Thyroid gland (tissue), 4 donors: Measurements from ENCODE around the gene CNTN2. TPM values are rescaled to one million over a fixed set of nuclear protein-coding genes. Genes with fewer than 3 reads are reported as not detected.

Source experiments
- DNase-seq, 2 donors: peaks; one replicate each; pipeline ENCODE4 v3.0.0-alpha.2; 2019
- H3K27ac ChIP-seq, 3 donors: fragments of 200-600 bp; sonication (generic); 1 replicate in 2 of 3; 2 replicates in 1 of 3; pipeline ENCODE4 v1.5.1; 2016 to 2019; ENCODE audit warnings: mild to moderate bottlenecking in 1 of 3, moderate library complexity in 1 of 3
- H3K27me3 ChIP-seq: fragments of 200-600 bp; sonication (generic); one replicate; pipeline ENCODE4 v1.5.1; 2019
- H3K36me3 ChIP-seq, 2 donors: fragments of 200-600 bp; sonication (generic); one replicate each; pipeline ENCODE4 v1.5.1; 2016 to 2019
- H3K4me1 ChIP-seq, 2 donors: fragments of 200-600 bp; sonication (generic); one replicate each; pipeline ENCODE4 v1.5.1; 2017 to 2019
- H3K4me3 ChIP-seq, 3 donors: fragments of 200-600 bp; sonication (generic); replicated peaks in 1 of 3; 1 replicate in 2 of 3; 2 replicates in 1 of 3; pipeline ENCODE4 v1.5.1; 2016; ENCODE audit warnings: mild to moderate bottlenecking in 1 of 3
- H3K9me3 ChIP-seq: fragments of 200-600 bp; sonication (generic); one replicate; pipeline ENCODE4 v1.5.1; 2017
- CTCF ChIP-seq, 6 experiments: fragments of 200-600 bp in 3 of 6; fragments of 450-650 bp in 3 of 6; sonication (generic) in 3 of 6; IDR thresholded peaks; one replicate each; pipeline ENCODE4 v1.5.1; 2016 to 2019; ENCODE audit warnings: antibody characterized with exemption in 6 of 6, mild to moderate bottlenecking in 2 of 6, inconsistent platforms in 1 of 6, moderate library complexity in 1 of 6
- POLR2A ChIP-seq, 2 donors: fragments of 450-650 bp; IDR thresholded peaks; one replicate each; pipeline ENCODE4 v1.6.1; 2017; ENCODE audit warnings: antibody characterized with exemption in 2 of 2, mild to moderate bottlenecking in 2 of 2, moderate library complexity in 1 of 2
- WGBS, 2 donors: methylation state at CpG; one replicate each; pipeline ENCODE4 v1.1.5; 2017; 5-methylcytosine and 5-hydroxymethylcytosine counted together
- intact Hi-C: fragments of 100-400 bp; cut with DNase I; formaldehyde crosslinking; loops from one replicate; pipeline ENCODE4 v1.15.1; 2023
- total RNA-seq, 4 donors: library from RNA; depleted of rRNA; stranded (reverse); fragments of >200 nt; gene quantifications; one replicate each; pipeline ENCODE4 v1.2.3, GENCODE V29; 2016

CNTN2 gene
- total RNA-seq, 4 donors from 2014 or later: 0.20 to 0.45 (median 0.27) TPM; not detected in 1

GRCh38 chr1:205038132-205038786 is 4.8 kb upstream of the CNTN2 start:
- no peaks in the 10 kb centered on the region for H3K27me3 ChIP-seq
- no peak overlapping the region for H3K4me3 ChIP-seq
- H3K4me1 ChIP-seq: no peaks in the 10 kb centered on the region
- no peak for TF ChIP-seq CTCF (IDR thresholded peaks at IDR 0.05)
- TF ChIP-seq POLR2A (IDR thresholded peaks at IDR 0.05): no peak
- 86 to 93% methylated on average over 4 to 6 of the region's 6 CpGs for WGBS, 2 donors
- H3K9me3 ChIP-seq: no peaks in the 10 kb centered on the region
- DNase-seq: no peak
- intact Hi-C loops: no loop called here
- H3K27ac ChIP-seq: no peak overlapping the region
- no peaks in the 10 kb centered on the region for H3K36me3 ChIP-seq

DNA sequence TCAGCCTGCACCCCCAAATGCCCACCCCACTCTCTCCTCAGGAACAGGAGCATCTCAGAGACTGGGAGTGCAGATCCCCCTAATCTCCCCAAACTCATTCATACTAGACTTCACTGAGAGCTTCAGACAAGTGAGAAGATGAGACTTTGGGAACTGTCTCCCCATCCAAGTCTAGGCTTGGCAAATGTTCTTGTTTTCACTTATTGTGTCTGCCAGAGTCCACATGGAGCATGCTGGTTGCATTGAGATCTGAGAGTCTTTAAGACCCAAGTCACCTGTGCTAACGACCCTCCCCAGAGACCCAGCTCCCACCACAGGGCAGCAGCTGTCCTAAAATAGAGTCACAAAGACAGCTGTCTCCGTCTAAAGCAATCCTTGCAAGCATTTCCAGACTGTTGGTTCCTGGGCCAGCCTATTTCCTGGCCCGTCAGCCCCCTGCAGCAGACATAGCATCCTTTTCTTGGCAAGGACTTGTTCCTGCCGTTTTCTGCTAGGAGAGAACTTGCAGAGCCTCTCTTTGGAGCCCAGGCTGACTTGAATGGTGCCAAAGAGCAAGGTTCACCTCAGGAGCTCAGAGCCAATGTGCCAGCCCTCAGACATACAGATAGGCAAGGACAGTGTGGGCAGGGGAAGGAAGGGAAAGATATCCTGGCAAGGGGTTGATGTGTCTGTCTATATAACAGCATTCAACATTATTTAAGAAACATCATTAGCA is 1.9 kb upstream of the CNTN2 start:
- WGBS, 2 donors: 43 to 48% methylated on average over 4 of the region's 4 CpGs
- intact Hi-C loops: no loop called here

GRCh38 chr1:205041998-205042910 is 758 bp upstream of the CNTN2 start:
- intact Hi-C loops: no loop called here
- WGBS, 2 donors: 66 to 67% methylated on average over 16 of the region's 16 CpGs

More for the DNA sequence above, 1.9 kb upstream of the CNTN2 start:
- Histone ChIP-seq H3K4me1 (no peaks in the 10 kb centered on the region), H3K27me3 (no peaks in the 10 kb centered on the region), H3K9me3 (no peaks in the 10 kb centered on the region), H3K27ac (no peak overlapping the region), H3K4me3 (no peak overlapping the region), H3K36me3 (no peaks in the 10 kb centered on the region)
- TF ChIP-seq CTCF (IDR thresholded peaks at IDR 0.05) (no peak), POLR2A (IDR thresholded peaks at IDR 0.05) (no peak)
- DNase-seq: no peak

DNA sequence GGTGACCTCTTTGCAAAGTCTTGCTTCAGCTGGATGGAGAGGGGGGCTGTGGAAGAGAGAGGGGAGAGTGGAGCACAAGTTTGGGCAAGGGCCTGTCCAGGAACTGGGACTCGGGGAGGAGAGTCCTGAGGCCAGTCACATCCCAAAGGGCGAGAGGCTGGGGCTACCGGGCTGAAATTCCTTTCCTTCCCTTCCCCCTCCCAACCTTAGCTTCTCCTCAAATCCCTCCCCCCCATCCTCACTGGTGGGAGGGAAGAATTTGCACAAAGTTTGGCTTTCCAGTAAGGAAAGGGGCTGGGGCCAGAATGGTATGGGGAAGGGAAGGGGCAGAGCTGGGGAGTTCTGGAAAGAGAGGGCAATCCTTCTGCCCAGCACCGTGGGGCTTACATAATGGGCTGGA is 854 bp downstream of the CNTN2 start:
- TF ChIP-seq POLR2A (IDR thresholded peaks at IDR 0.05) (no peak), CTCF (IDR thresholded peaks at IDR 0.05) (no peak)
- H3K4me3 ChIP-seq: no peak overlapping the region
- WGBS, 2 donors: 27 to 43% methylated on average over 4 of the region's 4 CpGs
- H3K4me1 ChIP-seq: no peaks in the 10 kb centered on the region
- no peaks in the 10 kb centered on the region for H3K9me3 ChIP-seq
- no peak for DNase-seq
- H3K36me3 ChIP-seq: no peaks in the 10 kb centered on the region
- H3K27ac ChIP-seq: no peak overlapping the region
- H3K27me3 ChIP-seq: no peaks in the 10 kb centered on the region
- intact Hi-C loops: no loop called here

More at GRCh38 chr1:205041998-205042910, 758 bp upstream of the CNTN2 start:
- Histone ChIP-seq H3K4me3 (no peak overlapping the region), H3K36me3 (no peaks in the 10 kb centered on the region), H3K4me1 (no peaks in the 10 kb centered on the region), H3K9me3 (no peaks in the 10 kb centered on the region), H3K27ac (no peak overlapping the region), H3K27me3 (no peaks in the 10 kb centered on the region)
- TF ChIP-seq POLR2A (IDR thresholded peaks at IDR 0.05) (no peak), CTCF (IDR thresholded peaks at IDR 0.05) (no peak)
- no peak for DNase-seq
